ENCODE results near the gene WNK2. TPM values are rescaled to one million over a fixed set of nuclear protein-coding genes. Genes with fewer than 3 reads are reported as not detected.

Gene WNK2
- total and polyA plus RNA-seq, 4 donors, result 29.2 to 124 (median 69.5) TPM

GRCh38 chr9:93240891-93241334, 57.0 kb downstream of the WNK2 start:
- H3K4me1 ChIP-seq (ENCODE audit: control insufficient read depth, insufficient read depth, low read length), result peaks cover 52% of the 10 kb centered on the region
- DNase-seq (ENCODE audit: low read depth in 4 of 6, low spot score in 6 of 6), result no peak
- no peaks in the 10 kb centered on the region for H3K9me3 ChIP-seq (ENCODE audit: control insufficient read depth, insufficient read depth, low read length)
- H3K27ac ChIP-seq (ENCODE audit: low read depth, low read length), result no peak overlapping the region
- peaks cover 74% of the 10 kb centered on the region for H3K36me3 ChIP-seq (ENCODE audit: control insufficient read depth, insufficient read depth, low read length)
- WGBS (ENCODE audit: insufficient coverage), result 48% methylated on average over 9 of the region's 9 CpGs
- H3K27me3 ChIP-seq (ENCODE audit: control insufficient read depth, insufficient read depth, low read length), result no peaks in the 10 kb centered on the region
- H3K4me3 ChIP-seq (ENCODE audit: low read depth, low read length), result no peak overlapping the region

- no peak overlapping the region for H3K4me3 ChIP-seq (ENCODE audit: low read depth, low read length)
- no peak overlapping the region for H3K27ac ChIP-seq (ENCODE audit: low read depth, low read length)
- no peaks in the 10 kb centered on the region for H3K27me3 ChIP-seq (ENCODE audit: control insufficient read depth, insufficient read depth, low read length)
- peaks cover 68% of the 10 kb centered on the region for H3K4me1 ChIP-seq (ENCODE audit: control insufficient read depth, insufficient read depth, low read length)
- 47% methylated on average over 9 of the region's 9 CpGs for WGBS (ENCODE audit: insufficient coverage)
- no peaks in the 10 kb centered on the region for H3K9me3 ChIP-seq (ENCODE audit: control insufficient read depth, insufficient read depth, low read length)
- peaks cover 76% of the 10 kb centered on the region for H3K36me3 ChIP-seq (ENCODE audit: control insufficient read depth, insufficient read depth, low read length)
- no peak for DNase-seq (ENCODE audit: low read depth in 4 of 6, low spot score in 6 of 6)
Measured at GRCh38 chr9:93243112-93243511, 59.2 kb downstream of the WNK2 start.

- 100% methylated on average over 1 of the region's 5 CpGs for WGBS (ENCODE audit: insufficient coverage)
- Histone ChIP-seq H3K36me3 (ENCODE audit: control insufficient read depth, insufficient read depth, low read length) (peaks cover 70% of the 10 kb centered on the region), H3K4me1 (ENCODE audit: control insufficient read depth, insufficient read depth, low read length) (peaks cover 64% of the 10 kb centered on the region), H3K9me3 (ENCODE audit: control insufficient read depth, insufficient read depth, low read length) (no peaks in the 10 kb centered on the region), H3K27ac (ENCODE audit: low read depth, low read length) (no peak overlapping the region), H3K27me3 (ENCODE audit: control insufficient read depth, insufficient read depth, low read length) (no peaks in the 10 kb centered on the region), H3K4me3 (ENCODE audit: low read depth, low read length) (no peak overlapping the region)
- peak in 1 of 6 donors; percentile 18 for DNase-seq (ENCODE audit: low read depth in 4 of 6, low spot score in 6 of 6)
Measured at GRCh38 chr9:93244101-93244500, 60.2 kb downstream of the WNK2 start.

GRCh38 chr9:93244510-93245436, 60.8 kb downstream of the WNK2 start:
- Histone ChIP-seq H3K36me3 (ENCODE audit: control insufficient read depth, insufficient read depth, low read length) (peaks cover 63% of the 10 kb centered on the region), H3K4me1 (ENCODE audit: control insufficient read depth, insufficient read depth, low read length) (peaks cover 63% of the 10 kb centered on the region), H3K27me3 (ENCODE audit: control insufficient read depth, insufficient read depth, low read length) (no peaks in the 10 kb centered on the region), H3K27ac (ENCODE audit: low read depth, low read length) (no peak overlapping the region), H3K9me3 (ENCODE audit: control insufficient read depth, insufficient read depth, low read length) (no peaks in the 10 kb centered on the region), H3K4me3 (ENCODE audit: low read depth, low read length) (no peak overlapping the region)
- no peak for DNase-seq (ENCODE audit: low read depth in 4 of 6, low spot score in 6 of 6)
- WGBS (ENCODE audit: insufficient coverage), result 81% methylated on average over 20 of the region's 24 CpGs

- H3K9me3 ChIP-seq (ENCODE audit: control insufficient read depth, insufficient read depth, low read length), result no peaks in the 10 kb centered on the region
- no peaks in the 10 kb centered on the region for H3K27me3 ChIP-seq (ENCODE audit: control insufficient read depth, insufficient read depth, low read length)
- H3K36me3 ChIP-seq (ENCODE audit: control insufficient read depth, insufficient read depth, low read length), result peaks cover 56% of the 10 kb centered on the region
- no peak for DNase-seq (ENCODE audit: low read depth in 4 of 6, low spot score in 6 of 6)
- 84% methylated on average over 5 of the region's 5 CpGs for WGBS (ENCODE audit: insufficient coverage)
- no peak overlapping the region for H3K27ac ChIP-seq (ENCODE audit: low read depth, low read length)
- peaks cover 63% of the 10 kb centered on the region for H3K4me1 ChIP-seq (ENCODE audit: control insufficient read depth, insufficient read depth, low read length)
- H3K4me3 ChIP-seq (ENCODE audit: low read depth, low read length), result no peak overlapping the region
Measured at GRCh38 chr9:93245437-93245970, 61.6 kb downstream of the WNK2 start.

GRCh38 chr9:93246111-93246510, 62.2 kb downstream of the WNK2 start:
- WGBS (ENCODE audit: insufficient coverage), result 80% methylated on average over 14 of the region's 14 CpGs
- Histone ChIP-seq H3K4me3 (ENCODE audit: low read depth, low read length) (no peak overlapping the region), H3K4me1 (ENCODE audit: control insufficient read depth, insufficient read depth, low read length) (peaks cover 59% of the 10 kb centered on the region), H3K36me3 (ENCODE audit: control insufficient read depth, insufficient read depth, low read length) (peaks cover 55% of the 10 kb centered on the region), H3K27me3 (ENCODE audit: control insufficient read depth, insufficient read depth, low read length) (no peaks in the 10 kb centered on the region), H3K9me3 (ENCODE audit: control insufficient read depth, insufficient read depth, low read length) (no peaks in the 10 kb centered on the region), H3K27ac (ENCODE audit: low read depth, low read length) (no peak overlapping the region)
- DNase-seq (ENCODE audit: low read depth in 4 of 6, low spot score in 6 of 6), result no peak

- Histone ChIP-seq H3K36me3 (ENCODE audit: control insufficient read depth, insufficient read depth, low read length) (peaks cover 52% of the 10 kb centered on the region), H3K4me3 (ENCODE audit: low read depth, low read length) (no peak overlapping the region), H3K9me3 (ENCODE audit: control insufficient read depth, insufficient read depth, low read length) (no peaks in the 10 kb centered on the region), H3K27me3 (ENCODE audit: control insufficient read depth, insufficient read depth, low read length) (no peaks in the 10 kb centered on the region), H3K27ac (ENCODE audit: low read depth, low read length) (no peak overlapping the region), H3K4me1 (ENCODE audit: control insufficient read depth, insufficient read depth, low read length) (peaks cover 57% of the 10 kb centered on the region)
- 84% methylated on average over 5 of the region's 7 CpGs for WGBS (ENCODE audit: insufficient coverage)
- no peak for DNase-seq (ENCODE audit: low read depth in 4 of 6, low spot score in 6 of 6)
Measured at GRCh38 chr9:93246526-93246925, 62.6 kb downstream of the WNK2 start.

- WGBS (ENCODE audit: insufficient coverage), result 94% methylated on average over 31 of the region's 36 CpGs
- H3K4me1 ChIP-seq (ENCODE audit: control insufficient read depth, insufficient read depth, low read length), result peaks cover 56% of the 10 kb centered on the region
- no peak for DNase-seq (ENCODE audit: low read depth in 4 of 6, low spot score in 6 of 6)
- no peaks in the 10 kb centered on the region for H3K9me3 ChIP-seq (ENCODE audit: control insufficient read depth, insufficient read depth, low read length)
- peaks cover 50% of the 10 kb centered on the region for H3K36me3 ChIP-seq (ENCODE audit: control insufficient read depth, insufficient read depth, low read length)
- no peak overlapping the region for H3K27ac ChIP-seq (ENCODE audit: low read depth, low read length)
- H3K4me3 ChIP-seq (ENCODE audit: low read depth, low read length), result no peak overlapping the region
- H3K27me3 ChIP-seq (ENCODE audit: control insufficient read depth, insufficient read depth, low read length), result no peaks in the 10 kb centered on the region
Measured at GRCh38 chr9:93247099-93247865, 63.3 kb downstream of the WNK2 start.

GRCh38 chr9:93247892-93248291, 64.0 kb downstream of the WNK2 start:
- no peak overlapping the region for H3K4me3 ChIP-seq (ENCODE audit: low read depth, low read length)
- no peaks in the 10 kb centered on the region for H3K27me3 ChIP-seq (ENCODE audit: control insufficient read depth, insufficient read depth, low read length)
- no peak overlapping the region for H3K27ac ChIP-seq (ENCODE audit: low read depth, low read length)
- peaks cover 61% of the 10 kb centered on the region for H3K4me1 ChIP-seq (ENCODE audit: control insufficient read depth, insufficient read depth, low read length)
- DNase-seq (ENCODE audit: low read depth in 4 of 6, low spot score in 6 of 6), result no peak
- no peaks in the 10 kb centered on the region for H3K9me3 ChIP-seq (ENCODE audit: control insufficient read depth, insufficient read depth, low read length)
- 96% methylated on average over 8 of the region's 9 CpGs for WGBS (ENCODE audit: insufficient coverage)
- H3K36me3 ChIP-seq (ENCODE audit: control insufficient read depth, insufficient read depth, low read length), result peaks cover 48% of the 10 kb centered on the region

Data from spinal cord (tissue), 10 donors.